Mucosa of descending colon (tissue), 3 donors: ENCODE data around the gene BMPER. TPM values are rescaled to one million over a fixed set of nuclear protein-coding genes. Genes with fewer than 3 reads are reported as not detected.

Experiments
- ATAC-seq: fragments of 200-7000 bp; cut with Tn5 transposase; one replicate; pipeline ENCODE4 v1.9.1; 2020; ENCODE audit warnings: mild to moderate bottlenecking, moderate library complexity
- DNase-seq, 3 donors: peaks; one replicate each; pipeline ENCODE4 v3.0.0-alpha.2; 2020
- H3K36me3 ChIP-seq: fragments of 200-600 bp; one replicate; pipeline ENCODE4 v1.8.0; 2021; ENCODE audit warnings: low read depth, mild to moderate bottlenecking
- H3K4me1 ChIP-seq: fragments of 200-600 bp; one replicate; pipeline ENCODE4 v1.8.0; 2021; ENCODE audit warnings: low read depth, mild to moderate bottlenecking
- H3K4me3 ChIP-seq: fragments of 200-600 bp; one replicate; pipeline ENCODE4 v1.8.0; 2021; ENCODE audit warnings: mild to moderate bottlenecking
- H3K9me3 ChIP-seq: fragments of 200-600 bp; one replicate; pipeline ENCODE4 v1.8.0; 2021; ENCODE audit warnings: mild to moderate bottlenecking
- CTCF ChIP-seq: fragments of 200-600 bp; IDR thresholded peaks from one replicate; pipeline ENCODE4 v1.8.0; 2022; ENCODE audit warnings: antibody characterized with exemption, mild to moderate bottlenecking
- intact Hi-C, 2 donors: fragments of 100-400 bp; cut with DNase I in 1 of 2; cut with micrococcal nuclease in 1 of 2; formaldehyde crosslinking; loops; one replicate each; pipeline versions ENCODE4 v1.11.0 to v1.11.1; 2022; cut with DNase I, micrococcal nuclease
- total RNA-seq, 3 donors: library from RNA; stranded (reverse); fragmentation: NEBNext Ultra II Directional in 2 of 3; extraction: Animal tissue kit (Norgen Biotek cat#: 25700) in 2 of 3; gene quantifications; one replicate each; pipeline versions ENCODE4 v1.2.1 to v1.2.4, GENCODE V29; 2021 to 2023
- donor health status: DM: no; HTN: no; CAD: no; lungs with moderate emphysema.
- donor health status: DM: no; HTN: no; CAD: no.
- donor health status: DM: no; HTN: yes; CAD: no.

The BMPER gene
- total RNA-seq, 3 donors from 2014 or later, result 1.3 to 2.0 (median 1.4) TPM

GRCh38 chr7:34060196-34060947, 155.0 kb downstream of the BMPER start:
- intact Hi-C loops, result no loop called here
- no peak for TF ChIP-seq CTCF
- ATAC-seq (no peak), DNase-seq (no peak)
- Histone ChIP-seq H3K36me3 (no peaks in the 10 kb centered on the region), H3K9me3 (no peaks in the 10 kb centered on the region), H3K4me3 (no peak overlapping the region), H3K4me1 (no peaks in the 10 kb centered on the region)

- no peak for DNase-seq
- Histone ChIP-seq H3K4me1 (no peaks in the 10 kb centered on the region), H3K36me3 (no peaks in the 10 kb centered on the region), H3K9me3 (no peaks in the 10 kb centered on the region), H3K4me3 (no peak overlapping the region)
- no peak for ATAC-seq
- intact Hi-C loops, result no loop called here
- no peak for TF ChIP-seq CTCF
Observed at GRCh38 chr7:34061149-34061548, 155.8 kb downstream of the BMPER start.

- TF ChIP-seq CTCF, result no peak
- no peak for ATAC-seq
- Histone ChIP-seq H3K4me1 (no peaks in the 10 kb centered on the region), H3K36me3 (no peaks in the 10 kb centered on the region), H3K9me3 (no peaks in the 10 kb centered on the region), H3K4me3 (no peak overlapping the region)
- DNase-seq, result no peak
- intact Hi-C loops, result no loop called here
Observed at GRCh38 chr7:34062341-34062740, 157.0 kb downstream of the BMPER start.

GRCh38 chr7:34062826-34063225, 157.5 kb downstream of the BMPER start:
- no peaks in the 10 kb centered on the region for H3K9me3 ChIP-seq
- no peaks in the 10 kb centered on the region for H3K36me3 ChIP-seq
- ATAC-seq (no peak), DNase-seq (no peak)
- TF ChIP-seq CTCF, result no peak
- H3K4me3 ChIP-seq, result no peak overlapping the region
- intact Hi-C loops, result no loop called here
- no peaks in the 10 kb centered on the region for H3K4me1 ChIP-seq

GRCh38 chr7:34064519-34065158, 159.3 kb downstream of the BMPER start:
- DNase-seq (no peak), ATAC-seq (no peak)
- no peak for TF ChIP-seq CTCF
- no peak overlapping the region for H3K4me3 ChIP-seq
- no peaks in the 10 kb centered on the region for H3K9me3 ChIP-seq
- intact Hi-C loops, result no loop called here
- no peaks in the 10 kb centered on the region for H3K4me1 ChIP-seq
- no peaks in the 10 kb centered on the region for H3K36me3 ChIP-seq
